Kasumi-1 (cell line): ENCODE results near the gene MARCHF9.

Experiments
- DNase-seq, 2 experiments: peaks; one replicate each; lab custom pipeline; 2025; lab: John Stamatoyannopoulos, UW

The MARCHF9 gene

DNA sequence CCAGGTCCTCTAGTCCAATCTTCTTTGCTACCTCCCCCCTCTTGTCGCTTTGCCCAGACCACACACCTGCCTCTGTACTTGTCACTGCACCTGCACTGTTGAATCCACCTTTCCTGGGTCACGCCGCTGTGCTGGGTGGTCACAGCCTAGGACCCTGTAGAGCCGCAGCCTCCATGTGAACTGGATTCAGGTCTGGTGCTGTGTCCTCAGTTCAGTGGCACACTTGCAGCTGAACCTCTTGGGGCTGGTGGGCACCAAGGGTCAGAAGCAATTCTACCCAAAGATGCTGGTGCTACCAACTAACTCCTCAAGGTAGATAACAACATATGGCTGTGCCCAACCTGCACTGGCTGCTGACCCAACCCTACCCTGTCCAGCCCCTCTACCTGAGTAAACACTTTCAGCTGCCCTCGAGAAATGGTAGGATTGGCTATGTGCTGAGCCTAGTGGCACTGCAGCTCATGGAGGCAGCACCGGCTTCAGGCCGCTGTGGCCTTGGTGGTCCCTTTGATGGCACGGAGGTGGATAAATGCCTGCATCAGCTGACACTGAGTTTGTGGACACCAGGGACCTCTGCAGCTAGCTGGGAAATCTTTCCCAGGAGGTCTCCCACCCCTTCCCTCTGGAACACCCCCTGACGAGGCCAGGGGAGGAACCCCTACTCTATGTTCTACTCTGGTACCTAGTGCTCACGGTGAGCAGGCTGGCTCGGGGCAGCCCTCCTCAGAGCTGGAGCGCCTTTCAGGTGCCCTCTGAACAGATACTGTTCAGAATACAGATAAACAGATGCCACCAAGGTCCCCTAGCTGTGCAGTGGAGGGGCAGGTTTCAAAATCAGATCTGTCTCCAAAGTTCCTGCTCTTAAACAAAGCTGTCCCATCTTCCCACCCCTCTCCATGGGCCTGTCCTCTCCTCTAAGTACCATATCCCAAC is 30.6 kb upstream of the MARCHF9 start:
- DNase-seq, result no peak

DNA sequence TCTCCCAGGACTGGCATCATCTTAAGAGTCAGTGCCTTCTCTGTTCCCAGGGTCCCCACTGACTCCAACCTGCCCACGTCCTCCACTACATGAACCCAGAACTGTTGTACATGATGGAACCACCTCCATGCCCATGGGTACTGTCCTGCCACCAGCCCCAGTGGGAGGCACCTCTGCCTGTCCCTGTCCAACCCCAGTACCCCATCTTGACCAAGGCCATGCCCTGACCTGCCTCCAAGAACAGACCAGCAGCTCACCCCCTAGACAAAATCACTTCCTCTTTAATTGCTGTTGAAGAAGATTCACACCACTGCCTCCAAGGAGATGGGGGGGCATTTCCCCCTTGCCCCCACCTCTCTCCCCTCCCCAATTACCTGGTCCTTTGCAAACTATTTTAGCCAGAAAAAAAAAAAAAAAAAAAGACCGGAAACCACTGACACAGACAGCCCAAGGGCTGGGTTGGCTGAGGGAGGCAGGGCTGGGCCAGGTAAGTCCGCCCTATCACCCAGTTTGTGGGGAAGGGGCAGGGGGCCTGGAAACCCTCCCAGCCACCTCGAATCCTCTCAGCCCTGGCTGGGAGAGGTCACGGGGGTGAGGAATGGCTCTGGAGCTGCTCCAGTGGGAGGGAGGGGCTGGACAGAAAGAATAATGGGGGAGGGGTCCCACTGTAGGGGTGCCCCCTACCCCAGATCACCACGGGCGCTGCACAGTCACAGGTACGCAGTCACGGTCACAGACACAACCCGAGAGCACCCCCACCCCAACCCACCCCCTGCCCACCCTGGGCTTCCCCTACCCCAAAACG is 29.8 kb upstream of the MARCHF9 start:
- DNase-seq, result no peak

DNA sequence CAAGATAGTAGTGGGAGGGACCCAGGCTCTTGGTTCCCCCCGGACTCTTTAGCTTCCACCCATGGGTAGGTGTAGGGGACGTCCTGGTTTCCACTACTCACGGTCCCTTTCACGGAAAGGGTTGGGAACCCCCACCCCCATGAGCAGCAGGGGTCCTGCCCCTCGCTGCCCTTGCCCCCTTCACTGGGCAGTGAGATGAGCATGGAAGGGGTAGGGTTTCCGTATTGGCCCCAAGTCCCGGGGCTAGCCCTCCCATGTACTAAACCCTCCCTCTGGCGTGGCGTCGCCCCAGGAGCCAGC is 29.1 kb upstream of the MARCHF9 start:
- DNase-seq, result no peak

DNA sequence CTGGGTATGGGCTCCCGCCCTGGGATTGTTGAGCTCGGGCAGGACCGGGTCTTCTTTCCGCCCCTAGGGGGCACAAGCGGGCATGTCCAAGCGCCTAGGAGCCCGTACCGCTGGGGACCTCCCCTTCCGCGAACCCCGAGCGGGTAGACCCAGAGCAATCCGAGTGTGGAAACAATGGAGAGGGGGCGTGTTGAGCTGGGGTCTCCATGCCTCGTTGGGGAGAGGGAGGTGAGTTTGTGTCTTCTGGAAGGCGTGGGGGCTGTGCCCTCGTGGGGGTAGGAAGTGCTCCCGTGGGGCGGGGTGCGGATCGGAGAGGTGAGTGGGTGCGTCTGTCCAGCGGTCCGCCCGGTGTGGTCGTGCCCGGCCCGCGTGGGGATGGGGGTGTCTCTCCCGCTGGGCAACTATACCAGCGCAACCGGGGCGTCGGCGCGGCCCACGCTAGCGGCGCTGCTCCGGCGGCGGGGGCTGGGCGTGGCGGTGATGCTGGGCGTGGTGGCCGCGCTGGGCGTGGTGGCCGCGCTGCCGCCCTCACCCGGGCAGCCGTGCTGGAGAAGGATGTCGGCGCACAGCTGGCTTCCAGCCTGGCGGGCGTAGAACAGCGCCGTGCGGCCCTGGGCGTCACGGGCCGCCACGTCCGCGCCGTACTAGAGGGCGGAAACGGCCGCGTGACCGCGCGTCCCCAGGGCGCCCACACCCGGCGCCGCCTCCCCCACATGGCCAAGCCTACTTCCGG is 28.6 kb upstream of the MARCHF9 start:
- no peak for DNase-seq

DNA sequence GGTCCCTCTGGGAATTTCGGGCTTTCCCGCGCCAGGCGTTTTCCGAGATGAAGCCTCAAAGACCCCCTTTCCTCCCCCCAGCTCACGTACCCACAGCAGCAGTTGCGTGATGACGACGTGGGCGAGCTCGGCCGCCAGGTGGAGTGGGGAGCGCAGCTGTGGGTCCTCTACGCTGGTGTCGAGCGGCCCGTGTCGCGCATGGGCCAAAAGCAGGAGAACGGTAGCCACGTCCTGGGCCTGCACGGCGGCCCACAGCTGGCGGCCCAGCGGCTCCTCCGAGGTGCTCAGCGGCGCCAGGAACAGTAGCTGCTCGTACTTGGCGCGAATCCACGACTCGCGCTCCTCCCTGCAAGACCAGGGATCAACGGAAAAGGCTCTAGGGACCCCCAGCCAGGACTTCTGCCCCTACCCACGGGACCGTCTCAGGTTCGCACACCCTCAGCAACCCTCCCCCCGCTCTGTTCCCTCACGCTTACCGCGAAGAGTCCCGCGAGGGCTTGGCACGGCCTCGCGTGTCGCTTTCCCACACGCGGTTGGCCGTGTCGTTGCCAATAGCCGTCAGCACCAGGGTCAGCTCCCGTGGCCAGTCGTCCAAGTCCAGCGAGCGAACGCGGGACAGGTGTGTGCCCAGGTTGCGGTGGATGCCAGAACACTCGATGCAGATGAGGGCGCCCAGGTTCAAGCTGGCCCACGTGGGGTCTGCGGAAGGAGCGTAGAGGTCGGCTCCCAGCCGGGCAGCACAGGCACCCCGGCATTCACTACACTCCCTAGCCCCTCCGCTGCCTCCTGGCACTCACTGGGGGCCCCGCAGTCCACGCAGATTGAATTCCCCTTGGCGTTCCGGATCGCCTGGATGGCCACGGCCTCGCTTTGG is 27.8 kb upstream of the MARCHF9 start:
- DNase-seq, result no peak

DNA sequence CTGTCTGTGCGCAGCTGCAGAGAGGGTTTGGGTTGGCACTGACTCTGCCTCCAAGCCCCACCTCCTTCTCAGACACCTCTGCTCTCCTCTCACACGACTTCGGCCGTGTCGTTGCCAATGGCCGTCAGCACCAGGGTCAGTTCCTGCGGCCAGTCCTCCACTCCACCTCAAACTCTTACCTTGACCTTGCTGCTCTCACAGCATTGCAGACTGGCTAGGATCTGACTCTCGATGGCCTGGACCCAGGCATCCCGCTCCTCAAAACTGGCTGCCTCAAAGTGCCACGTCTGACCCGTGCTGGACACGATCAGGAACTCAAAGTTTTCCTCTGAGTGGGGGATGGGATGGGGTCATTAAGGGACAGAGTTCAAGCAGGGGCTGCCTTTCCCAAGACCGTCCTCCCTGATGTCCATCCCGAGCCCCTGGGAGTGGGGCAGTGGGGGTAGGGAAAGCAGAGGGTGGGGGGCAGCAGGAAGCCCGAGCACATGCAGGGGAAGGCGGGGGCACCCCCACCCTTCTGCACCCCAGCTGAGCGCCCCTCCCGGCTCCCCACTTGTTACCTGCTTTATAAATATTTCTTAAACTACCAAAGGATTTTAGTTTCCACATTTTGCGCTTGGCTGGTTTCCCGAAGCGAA is 27.0 kb upstream of the MARCHF9 start:
- DNase-seq, result no peak

DNA sequence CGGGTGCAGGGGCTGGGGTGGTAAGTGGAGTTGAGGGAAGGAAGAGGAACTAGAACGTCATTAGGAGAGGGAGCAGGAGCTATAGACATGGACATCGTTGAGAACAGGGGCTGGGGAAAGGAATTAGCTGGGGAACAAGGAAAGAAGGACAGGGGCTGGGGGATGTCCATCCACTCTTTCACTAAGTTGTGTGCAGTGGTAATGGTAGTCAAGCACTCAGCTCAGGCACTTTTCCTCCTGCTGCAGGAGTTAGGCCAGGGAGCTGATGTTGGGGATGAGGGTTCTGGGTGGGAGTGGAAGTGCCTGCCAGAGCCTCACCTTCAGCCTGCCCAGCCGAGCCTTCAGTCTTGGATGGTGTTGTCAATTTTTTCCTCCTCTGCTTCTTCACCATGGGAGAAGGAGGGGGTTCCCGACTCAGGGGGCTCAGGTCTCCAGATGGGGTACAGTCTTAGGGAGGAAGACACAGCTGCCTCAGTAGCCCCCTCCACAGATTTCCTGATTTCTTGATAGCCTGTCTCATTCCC is 25.5 kb upstream of the MARCHF9 start:
- DNase-seq, result no peak

DNA sequence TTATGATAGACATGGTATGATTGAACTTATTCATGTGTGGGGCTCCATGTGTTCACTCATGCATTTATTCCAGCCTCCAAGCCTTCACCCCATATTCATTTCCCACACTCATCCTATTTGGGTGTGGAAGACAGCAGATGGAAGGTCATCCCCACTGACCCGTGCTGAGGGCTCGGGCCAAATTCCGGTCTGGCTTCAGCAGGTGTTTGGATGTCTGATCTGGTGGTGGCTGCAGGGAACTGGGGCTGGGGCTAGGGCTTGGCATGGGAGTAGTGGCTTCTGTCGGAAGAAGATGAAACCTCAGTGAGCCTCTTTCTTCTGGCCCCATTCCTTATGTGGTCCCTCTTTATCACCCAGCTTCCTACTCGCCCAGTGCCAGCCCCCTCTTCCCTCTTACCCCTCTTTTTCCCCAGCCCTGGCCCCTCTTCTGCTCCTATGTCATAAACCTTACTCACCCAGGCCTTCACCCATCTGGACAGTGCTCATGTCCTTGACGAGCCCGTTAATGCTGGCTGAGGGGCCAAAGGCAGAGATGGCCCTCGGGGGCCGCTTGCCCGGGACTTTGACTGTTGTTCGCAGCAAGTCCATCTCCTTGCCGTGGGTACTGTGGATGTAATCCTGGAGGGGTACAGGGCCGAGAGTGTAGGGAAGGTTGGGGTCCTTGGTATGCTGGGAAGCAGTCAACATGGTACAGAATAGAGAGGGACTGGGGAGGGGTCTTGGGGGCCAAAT is 24.4 kb upstream of the MARCHF9 start:
- DNase-seq, result no peak

DNA sequence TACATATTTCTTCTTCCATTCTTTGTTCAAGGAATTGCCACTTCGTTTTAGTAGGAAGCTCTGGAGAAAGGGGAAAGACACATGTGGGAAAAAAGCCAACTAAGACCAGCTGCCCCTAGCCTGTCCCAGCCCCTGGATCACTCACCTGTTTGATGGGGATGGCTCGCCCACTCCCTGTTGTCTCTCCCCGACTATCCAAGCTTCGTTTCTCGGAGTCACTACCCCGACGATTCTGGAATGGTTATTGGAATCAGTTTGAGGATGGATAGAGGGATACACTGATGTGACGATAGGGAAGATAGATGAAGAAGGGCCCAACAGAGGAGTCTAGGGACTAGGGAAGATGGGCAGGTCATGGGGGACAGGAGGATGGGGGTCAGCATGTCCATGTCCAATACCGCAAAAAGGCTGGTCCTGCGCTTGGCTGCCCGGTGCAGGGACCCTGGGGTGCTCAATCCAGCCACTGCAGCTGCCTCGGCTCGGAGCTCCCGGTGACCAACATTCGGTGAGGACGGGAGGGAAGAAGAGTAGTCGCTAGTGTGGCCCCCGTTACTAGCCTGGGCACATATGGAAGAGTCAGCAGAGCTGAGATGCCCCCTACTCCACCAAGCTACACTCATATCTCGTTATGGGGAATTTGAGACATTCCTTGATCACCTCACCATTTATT is 23.4 kb upstream of the MARCHF9 start:
- no peak for DNase-seq

DNA sequence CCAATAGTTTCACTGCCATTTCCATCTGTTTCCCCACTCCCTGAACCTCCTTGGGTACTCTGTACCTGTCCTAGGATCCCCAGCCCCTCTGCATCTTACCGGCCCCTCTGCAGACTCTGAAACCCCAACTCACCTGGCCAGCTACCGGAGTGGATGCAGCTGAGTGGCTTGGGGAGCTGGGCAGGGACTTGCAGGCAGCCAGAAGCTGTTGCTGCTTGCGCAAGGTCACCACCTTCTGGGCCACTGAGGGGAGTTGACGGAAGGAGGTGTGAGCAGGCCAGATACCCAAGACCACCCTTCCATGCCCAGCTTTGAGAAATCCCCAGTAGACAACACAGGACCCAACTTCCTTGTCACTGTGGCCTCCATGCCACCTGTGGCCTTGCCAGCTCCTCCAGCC is 22.6 kb upstream of the MARCHF9 start:
- DNase-seq, result no peak

DNA sequence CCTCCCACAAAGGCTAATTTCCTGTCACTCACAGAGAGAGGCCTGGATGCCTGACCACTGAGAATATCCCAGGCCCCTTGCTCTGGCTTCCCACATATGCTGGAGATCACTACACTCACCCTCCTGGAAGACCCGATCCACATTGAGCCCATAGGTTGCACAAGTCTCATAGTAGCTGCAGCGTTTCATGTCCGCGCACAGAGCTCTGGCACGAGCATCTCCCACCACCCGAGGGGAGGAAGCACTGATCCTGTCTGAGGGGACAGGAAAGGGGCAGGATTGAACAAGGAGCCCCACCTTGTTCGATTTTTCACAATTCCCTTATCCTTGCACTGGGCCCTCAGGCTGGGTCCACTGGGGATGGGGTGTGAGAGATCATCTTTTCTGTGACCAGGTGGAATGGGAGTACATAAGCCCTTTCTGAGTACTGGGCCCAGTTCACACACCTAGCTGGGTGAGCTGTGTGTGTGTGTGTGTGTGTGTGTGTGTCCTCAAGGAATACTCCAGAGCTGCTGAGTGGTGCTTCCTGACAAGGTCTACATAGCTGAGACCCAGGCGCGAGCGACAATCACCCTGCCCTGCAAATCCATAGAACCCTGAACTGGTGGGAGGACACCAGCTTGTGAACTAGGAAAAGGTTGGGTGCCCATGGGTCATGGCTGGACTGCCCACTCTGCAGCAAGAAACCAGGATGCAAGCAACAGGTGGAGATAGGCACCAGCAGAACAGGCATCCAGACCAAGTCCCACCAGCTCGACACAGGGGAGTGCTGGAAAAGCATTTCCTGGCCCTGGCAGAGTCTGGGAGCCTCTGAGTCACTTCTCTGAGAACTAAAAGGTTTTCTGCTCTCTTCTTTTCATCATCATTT is 21.9 kb upstream of the MARCHF9 start:
- DNase-seq, result no peak

DNA sequence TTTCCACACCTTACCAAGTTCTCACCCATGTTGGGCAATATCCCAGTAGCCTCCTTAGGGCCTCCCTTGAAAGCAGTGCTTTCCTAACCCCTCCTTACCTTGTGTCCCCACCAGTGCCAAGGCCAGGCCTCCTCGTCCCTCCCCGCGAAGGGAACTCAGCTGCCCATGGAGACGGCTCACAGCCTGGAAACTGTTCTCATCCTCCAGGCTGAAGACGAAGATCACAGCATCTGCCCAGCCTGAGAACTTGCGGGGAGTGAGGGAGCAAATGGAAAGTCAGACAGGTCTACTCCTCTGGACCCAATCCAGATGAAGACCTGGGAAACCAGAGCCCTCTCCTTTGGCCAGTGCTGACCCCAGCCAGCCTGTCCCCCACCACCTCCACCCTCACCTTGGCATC is 21.0 kb upstream of the MARCHF9 start:
- DNase-seq, result no peak

DNA sequence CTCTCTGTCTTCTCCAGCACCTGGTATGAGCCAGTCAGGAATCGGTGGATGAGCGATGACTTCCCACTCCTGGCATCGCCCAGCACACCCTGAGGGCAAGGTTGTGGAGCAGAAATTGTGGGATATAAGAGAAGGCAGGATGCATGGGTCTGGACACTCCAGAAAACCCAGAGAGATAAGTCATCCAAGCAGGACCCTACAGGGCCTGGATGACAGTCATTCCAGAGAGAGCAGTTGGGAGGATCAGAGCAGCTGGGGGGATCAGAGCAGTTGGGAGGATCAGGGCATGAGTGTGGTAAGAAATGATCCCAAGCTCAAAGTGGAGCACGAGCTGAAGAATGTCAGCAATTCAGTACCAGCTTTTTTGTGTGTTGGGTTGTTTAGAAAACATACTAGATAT is 20.3 kb upstream of the MARCHF9 start:
- DNase-seq, result no peak

DNA sequence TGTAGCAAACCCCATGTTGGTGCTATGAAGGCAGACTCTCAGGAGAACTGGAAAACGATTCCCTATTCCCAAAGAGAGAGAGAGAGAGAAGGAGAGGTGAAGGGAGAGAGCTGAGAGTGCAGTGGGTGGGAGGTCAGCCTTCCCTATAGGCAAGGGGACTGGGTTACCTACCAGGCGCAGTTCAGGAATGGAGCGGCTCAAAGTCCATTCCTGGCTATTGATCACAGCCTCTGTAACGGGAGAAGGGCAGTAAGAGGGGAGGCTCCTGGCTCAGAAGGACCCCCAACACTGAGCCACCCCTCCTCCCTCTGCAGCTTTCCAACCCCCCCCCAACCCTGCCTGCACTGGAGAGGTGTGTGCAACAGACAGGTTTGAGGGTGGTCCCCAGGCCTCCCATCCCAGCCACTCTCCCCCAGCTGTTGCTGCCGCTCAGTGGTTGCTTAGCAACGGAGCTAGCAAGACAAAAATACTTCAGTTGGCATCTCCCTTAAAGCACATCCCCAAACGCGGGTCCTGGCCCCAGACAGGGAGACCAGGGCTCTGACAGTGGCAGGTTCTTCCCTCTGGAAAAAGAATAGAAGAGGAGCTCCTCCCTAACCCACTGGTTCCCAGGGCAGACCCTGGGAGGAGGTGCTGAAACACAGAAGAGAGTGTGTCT is 19.6 kb upstream of the MARCHF9 start:
- DNase-seq, result no peak

DNA sequence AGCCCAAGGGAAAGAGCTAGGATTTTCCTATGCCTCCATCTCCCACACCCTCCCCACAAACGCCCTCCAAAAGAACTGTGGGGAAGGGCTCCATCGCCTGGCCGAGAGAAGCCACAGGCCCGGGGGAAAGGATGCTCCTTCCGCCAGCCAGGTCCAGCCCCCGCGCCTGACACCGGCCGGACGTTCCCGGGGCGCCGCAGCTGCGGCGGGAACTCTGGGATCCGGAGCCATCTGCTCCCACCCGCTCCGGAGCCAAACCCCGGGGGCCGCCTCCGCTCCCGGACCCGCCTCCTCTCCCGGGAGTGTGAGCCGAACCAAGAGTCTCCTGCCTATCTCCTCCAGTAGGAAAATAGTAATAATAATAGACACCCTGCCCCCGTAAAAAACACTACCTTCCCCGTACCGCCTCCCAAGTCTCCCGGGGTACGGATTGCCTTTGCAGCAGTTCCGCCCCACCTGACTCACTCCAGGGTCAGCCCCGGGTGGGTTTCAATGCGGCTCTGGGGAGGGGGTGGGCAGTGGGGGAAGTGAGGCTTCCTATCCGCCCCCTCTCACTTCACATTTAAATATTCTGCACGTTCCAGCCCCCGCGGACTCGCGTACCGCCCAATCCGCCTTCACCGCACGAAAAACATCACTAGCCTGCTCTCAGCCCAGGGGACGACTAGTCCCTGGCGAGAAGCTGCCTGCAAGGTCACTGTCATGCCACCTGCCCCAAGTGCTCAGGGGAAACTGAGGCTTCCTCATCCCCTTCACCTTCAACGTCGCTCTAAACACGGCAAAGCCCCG is 18.8 kb upstream of the MARCHF9 start:
- DNase-seq, result no peak

DNA sequence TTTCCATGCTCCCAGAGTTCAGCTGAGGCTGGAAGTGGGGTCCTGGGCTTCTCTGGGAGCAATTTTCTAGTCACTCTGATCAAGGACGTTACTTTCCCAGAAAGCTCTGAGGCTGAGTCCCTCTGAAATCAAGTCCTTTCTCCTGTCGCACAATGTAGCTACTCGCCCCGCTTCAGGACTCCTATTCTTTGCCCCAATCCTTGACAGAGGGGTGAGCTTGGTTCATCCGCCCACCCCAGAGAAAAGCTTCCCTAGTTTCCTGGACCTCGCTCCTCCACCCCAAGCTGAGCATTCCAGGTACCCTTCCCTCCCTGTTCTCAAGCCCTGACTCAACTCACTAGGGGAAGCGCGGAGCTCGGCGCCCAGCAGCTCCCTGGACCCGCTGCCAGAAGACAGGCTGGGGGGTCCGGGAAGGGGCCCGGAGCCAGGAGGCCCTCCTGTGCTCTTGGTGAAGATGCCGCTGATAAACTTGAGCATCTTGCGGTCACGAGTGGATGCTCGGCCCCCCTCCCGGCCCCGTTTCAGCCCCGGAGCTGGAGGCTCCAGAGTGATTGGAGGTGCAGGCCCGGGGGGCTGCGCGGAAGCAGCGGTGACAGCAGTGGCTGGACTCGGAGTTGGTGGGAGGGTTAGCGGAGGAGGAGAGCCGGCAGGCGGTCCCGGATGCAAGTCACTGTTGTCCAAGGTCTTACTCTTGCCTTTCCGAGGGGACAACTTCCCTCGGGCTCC is 18.0 kb upstream of the MARCHF9 start:
- no peak for DNase-seq
